A673 (cell line): ENCODE measurements around the gene ZBTB45. TPM values are rescaled to one million over a fixed set of nuclear protein-coding genes. Genes with fewer than 3 reads are reported as not detected.

Source experiments
- BruUV-seq: library from RNA; stranded (reverse); fragments of 400-500 nt; replicated peaks from 2 replicates; lab custom pipeline; 2021; lab: Mats Ljungman, UMichigan
- CTCF ChIA-PET: fragments of 300-600 bp; sonication (Branson Sonifier 250); formaldehyde crosslinking; loops from one replicate; lab custom pipeline; 2022; ENCODE audit warnings: antibody characterized with exemption; lab: Charles Lee
- POLR2A ChIA-PET: fragments of 300-600 bp; sonication (Branson Sonifier 250); formaldehyde crosslinking; loops from one replicate; lab custom pipeline; 2022; ENCODE audit warnings: antibody characterized with exemption; ENCODE audit not compliant: low non-redundant PET; lab: Charles Lee
- DNase-seq: peaks from one replicate; pipeline ENCODE4 v3.0.0-alpha.2; 2015; ENCODE audit warnings: low spot score
- H3K27ac ChIP-seq: fragments of 200-600 bp; sonication (generic); 2 replicates; pipeline ENCODE4 v1.5.1; 2016; ENCODE audit warnings: mixed run types, low read depth, mild to moderate bottlenecking, mixed read lengths, antibody characterized with exemption, low read length; ENCODE audit not compliant: poor library complexity, severe bottlenecking
- H3K27me3 ChIP-seq: fragments of 200-600 bp; sonication (generic); replicated peaks from 2 replicates; pipeline ENCODE4 v1.6.1; 2017; ENCODE audit warnings: mixed run types, low read depth, mild to moderate bottlenecking, mixed read lengths, antibody characterized with exemption, low read length; ENCODE audit not compliant: insufficient read depth, poor library complexity
- H3K36me3 ChIP-seq: fragments of 200-600 bp; sonication (generic); 2 replicates; pipeline ENCODE4 v1.6.1; 2016; ENCODE audit warnings: mixed run types, mild to moderate bottlenecking, mixed read lengths, antibody characterized with exemption, low read length; ENCODE audit not compliant: insufficient read depth, poor library complexity, severe bottlenecking
- H3K4me1 ChIP-seq: fragments of 200-600 bp; sonication (generic); 2 replicates; pipeline ENCODE4 v1.6.1; 2017; ENCODE audit warnings: mixed run types, mild to moderate bottlenecking, mixed read lengths, antibody characterized with exemption, low read length; ENCODE audit not compliant: insufficient read depth, poor library complexity, severe bottlenecking
- H3K4me3 ChIP-seq: fragments of 200-600 bp; sonication (generic); 2 replicates; pipeline ENCODE4 v1.5.1; 2016; ENCODE audit warnings: low read depth, mixed run types, mild to moderate bottlenecking, mixed read lengths, low read length; ENCODE audit not compliant: poor library complexity, severe bottlenecking
- H3K9me3 ChIP-seq: fragments of 200-600 bp; sonication (generic); 2 replicates; pipeline ENCODE4 v1.6.1; 2016; ENCODE audit warnings: mixed run types, low read depth, mild to moderate bottlenecking, mixed read lengths, antibody characterized with exemption, low read length; ENCODE audit not compliant: poor library complexity, severe bottlenecking
- EZH2 ChIP-seq: fragments of 200-600 bp; sonication (generic); IDR thresholded peaks from 2 replicates; pipeline ENCODE4 v1.6.1; 2017; ENCODE audit warnings: borderline replicate concordance, low read depth, mild to moderate bottlenecking, mixed read lengths, antibody characterized with exemption, low read length; ENCODE audit not compliant: poor library complexity, severe bottlenecking
- intact Hi-C: fragments of 100-400 bp; cut with micrococcal nuclease; formaldehyde crosslinking; loops from one replicate; pipeline ENCODE4 v1.10.0; 2022; ENCODE audit not compliant: unreplicated experiment
- total RNA-seq: library from RNA; stranded (reverse); gene quantifications from 2 replicates; pipeline ENCODE4 v1.2.3, GENCODE V29; 2021
- TF ChIP-seq, protein P1 (sequence below): fragments of 300-800, 200-600 bp; sonication (generic); conservative IDR thresholded peaks from 2 replicates; pipeline ENCODE4 v1.5.1; 2017; ENCODE audit warnings: low read depth, mild to moderate bottlenecking, antibody characterized with exemption, low read length, moderate library complexity, mixed read lengths

Gene ZBTB45
- total RNA-seq, 1 experiment from 2014 or later, result 25.0 TPM

DNA sequence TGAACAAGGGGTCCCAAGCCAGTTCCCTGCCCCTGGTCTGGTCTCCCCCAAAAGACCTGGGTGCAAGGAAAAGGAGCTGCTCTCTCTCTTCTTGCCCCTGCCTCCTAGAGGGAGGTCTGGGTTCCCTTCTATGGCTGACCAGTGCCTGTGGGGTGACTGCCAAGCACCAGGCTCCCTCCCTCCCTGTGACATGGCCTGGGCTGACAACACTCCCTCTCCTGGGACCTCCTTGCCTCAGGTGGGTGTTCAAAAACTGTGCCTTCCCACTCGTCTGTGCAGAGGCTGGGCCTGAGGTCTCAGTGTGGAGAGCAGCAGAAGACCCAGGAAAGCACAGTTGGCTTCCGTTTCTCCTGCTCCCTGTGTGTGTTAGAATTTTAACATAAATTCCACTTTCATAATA, 38.8 kb downstream of the ZBTB45 start:
- DNase-seq, result no peak
- POLR2A ChIA-PET, result no interaction called here
- Histone ChIP-seq H3K36me3 (no peaks in the 10 kb centered on the region), H3K27ac (no peak overlapping the region), H3K9me3 (no peaks in the 10 kb centered on the region), H3K4me3 (no peak overlapping the region), H3K4me1 (peaks cover 6% of the 10 kb centered on the region), H3K27me3 (no peaks in the 10 kb centered on the region)
- intact Hi-C loops, result no loop called here
- CTCF ChIA-PET, result no interaction called here
- BruUV-seq, result no TSS peak
- TF ChIP-seq EZH2, result no peak
- TF ChIP-seq, protein P1, sequence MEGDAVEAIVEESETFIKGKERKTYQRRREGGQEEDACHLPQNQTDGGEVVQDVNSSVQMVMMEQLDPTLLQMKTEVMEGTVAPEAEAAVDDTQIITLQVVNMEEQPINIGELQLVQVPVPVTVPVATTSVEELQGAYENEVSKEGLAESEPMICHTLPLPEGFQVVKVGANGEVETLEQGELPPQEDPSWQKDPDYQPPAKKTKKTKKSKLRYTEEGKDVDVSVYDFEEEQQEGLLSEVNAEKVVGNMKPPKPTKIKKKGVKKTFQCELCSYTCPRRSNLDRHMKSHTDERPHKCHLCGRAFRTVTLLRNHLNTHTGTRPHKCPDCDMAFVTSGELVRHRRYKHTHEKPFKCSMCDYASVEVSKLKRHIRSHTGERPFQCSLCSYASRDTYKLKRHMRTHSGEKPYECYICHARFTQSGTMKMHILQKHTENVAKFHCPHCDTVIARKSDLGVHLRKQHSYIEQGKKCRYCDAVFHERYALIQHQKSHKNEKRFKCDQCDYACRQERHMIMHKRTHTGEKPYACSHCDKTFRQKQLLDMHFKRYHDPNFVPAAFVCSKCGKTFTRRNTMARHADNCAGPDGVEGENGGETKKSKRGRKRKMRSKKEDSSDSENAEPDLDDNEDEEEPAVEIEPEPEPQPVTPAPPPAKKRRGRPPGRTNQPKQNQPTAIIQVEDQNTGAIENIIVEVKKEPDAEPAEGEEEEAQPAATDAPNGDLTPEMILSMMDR, result no peak

DNA sequence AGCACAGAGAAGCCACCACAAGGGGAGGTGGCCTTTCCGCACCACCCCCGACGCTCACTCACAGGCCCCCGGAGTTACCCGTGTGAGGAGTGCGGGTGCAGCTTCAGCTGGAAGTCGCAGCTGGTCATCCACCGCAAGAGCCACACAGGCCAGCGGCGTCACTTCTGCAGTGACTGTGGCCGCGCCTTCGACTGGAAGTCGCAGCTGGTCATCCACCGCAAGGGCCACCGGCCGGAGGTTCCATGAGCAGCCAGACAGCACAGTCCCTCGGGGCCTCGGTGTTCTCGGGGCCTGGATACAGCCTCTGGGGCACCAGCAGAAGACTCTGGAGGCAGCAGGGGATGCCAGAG, 39.2 kb downstream of the ZBTB45 start:
- POLR2A ChIA-PET, result no interaction called here
- DNase-seq, result no peak
- no peak overlapping the region for H3K27ac ChIP-seq
- intact Hi-C loops, result no loop called here
- H3K9me3 ChIP-seq, result no peaks in the 10 kb centered on the region
- H3K4me3 ChIP-seq, result no peak overlapping the region
- peaks cover 6% of the 10 kb centered on the region for H3K4me1 ChIP-seq
- TF ChIP-seq EZH2, result no peak
- H3K27me3 ChIP-seq, result no peaks in the 10 kb centered on the region
- BruUV-seq, result no TSS peak
- CTCF ChIA-PET, result no interaction called here
- no peaks in the 10 kb centered on the region for H3K36me3 ChIP-seq

DNA sequence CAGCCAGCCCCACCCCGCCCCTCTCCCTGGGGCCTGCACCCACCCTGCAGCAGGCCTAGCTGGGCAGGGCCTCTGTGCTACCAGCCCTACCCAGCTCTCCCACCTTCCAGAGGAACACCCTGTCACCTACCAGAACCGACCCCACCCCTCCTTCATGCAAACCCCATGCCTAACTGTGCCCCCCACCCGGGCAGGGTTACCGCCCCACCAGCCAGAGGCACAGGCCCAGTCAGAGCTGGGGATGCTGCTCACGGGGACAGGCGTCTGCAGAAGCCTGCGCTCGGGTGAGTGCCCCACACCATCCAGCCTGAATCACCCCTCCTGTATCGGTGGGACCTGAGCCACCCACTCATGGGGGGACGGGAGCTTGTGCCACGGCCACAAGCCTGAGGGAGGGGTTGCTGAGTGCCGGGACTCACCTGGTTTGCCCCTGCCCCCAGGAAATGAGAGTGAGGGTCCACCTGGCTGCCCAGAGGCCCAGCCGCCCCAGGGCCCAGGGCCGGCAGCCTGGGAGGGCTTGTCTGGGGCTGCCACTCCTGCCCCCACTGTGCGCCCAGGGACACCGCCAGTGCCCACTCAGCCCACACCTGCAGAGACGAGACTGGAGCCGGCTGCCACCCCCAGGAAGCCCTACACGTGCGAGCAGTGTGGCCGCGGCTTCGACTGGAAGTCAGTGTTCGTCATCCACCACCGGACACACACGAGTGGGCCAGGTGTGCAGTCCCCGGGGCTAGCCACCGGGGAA, 39.7 kb downstream of the ZBTB45 start:
- no peak for DNase-seq
- no peak overlapping the region for H3K27ac ChIP-seq
- POLR2A ChIA-PET, result no interaction called here
- TF ChIP-seq, protein P1, result no peak
- no peak for TF ChIP-seq EZH2
- H3K27me3 ChIP-seq, result no peaks in the 10 kb centered on the region
- H3K4me3 ChIP-seq, result no peak overlapping the region
- no peaks in the 10 kb centered on the region for H3K36me3 ChIP-seq
- intact Hi-C loops, result no loop called here
- BruUV-seq, result no TSS peak
- peaks cover 6% of the 10 kb centered on the region for H3K4me1 ChIP-seq
- CTCF ChIA-PET, result no interaction called here
- H3K9me3 ChIP-seq, result no peaks in the 10 kb centered on the region

DNA sequence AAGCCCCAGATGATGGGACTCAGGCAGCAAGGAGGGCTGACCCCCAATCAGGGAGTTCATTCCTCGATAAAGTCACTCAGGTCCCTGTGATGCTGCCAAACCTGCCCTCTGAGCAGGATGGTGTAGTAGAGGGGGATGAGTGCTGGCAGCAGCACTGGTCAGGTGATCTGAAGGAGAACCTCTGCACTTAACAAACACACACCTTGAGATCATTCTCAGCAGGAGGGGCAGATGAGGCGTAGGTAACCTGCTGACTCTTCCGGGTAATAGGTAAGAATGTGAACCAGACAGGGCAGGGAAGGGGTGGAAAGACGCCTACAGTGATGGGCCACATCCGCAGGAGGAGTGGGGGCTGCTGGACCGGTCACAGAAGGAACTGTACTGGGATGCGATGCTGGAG, 40.3 kb downstream of the ZBTB45 start:
- BruUV-seq, result no TSS peak
- Histone ChIP-seq H3K36me3 (no peaks in the 10 kb centered on the region), H3K4me1 (peaks cover 6% of the 10 kb centered on the region), H3K27ac (no peak overlapping the region), H3K9me3 (no peaks in the 10 kb centered on the region), H3K27me3 (no peaks in the 10 kb centered on the region), H3K4me3 (no peak overlapping the region)
- TF ChIP-seq EZH2, result no peak
- TF ChIP-seq, protein P1, result no peak
- no peak for DNase-seq
- CTCF ChIA-PET, result no interaction called here
- intact Hi-C loops, result no loop called here
- POLR2A ChIA-PET, result no interaction called here
